GM18517 (cell line): ENCODE data around the gene SPG7.

ENCODE experiments used
- ATAC-seq: cut with Tn5 transposase; IDR thresholded peaks from one replicate; pipeline ENCODE4 v1.9.1; 2021; ENCODE audit warnings: mild to moderate bottlenecking, moderate library complexity; ENCODE audit not compliant: unreplicated experiment

The SPG7 gene

GRCh38 chr16:89510526-89510925 is 2.3 kb downstream of the SPG7 start:
- ATAC-seq = no peak

- no peak for ATAC-seq
Measured at GRCh38 chr16:89511374-89511773, 3.2 kb downstream of the SPG7 start.

GRCh38 chr16:89512453-89512852 is 4.2 kb downstream of the SPG7 start:
- ATAC-seq = no peak

GRCh38 chr16:89517128-89517527 is 8.9 kb downstream of the SPG7 start:
- no peak for ATAC-seq

- no peak for ATAC-seq
Measured at GRCh38 chr16:89519881-89520280, 11.7 kb downstream of the SPG7 start.

GRCh38 chr16:89522287-89522686 is 14.1 kb downstream of the SPG7 start:
- ATAC-seq = no peak

- no peak for ATAC-seq
Measured at GRCh38 chr16:89523680-89524344, 15.6 kb downstream of the SPG7 start.

- ATAC-seq = no peak
Measured at GRCh38 chr16:89525146-89525913, 17.1 kb downstream of the SPG7 start.

GRCh38 chr16:89529097-89529496 is 20.9 kb downstream of the SPG7 start:
- ATAC-seq = no peak

GRCh38 chr16:89530401-89531381 is 22.5 kb downstream of the SPG7 start:
- no peak for ATAC-seq

GRCh38 chr16:89531821-89532526 is 23.8 kb downstream of the SPG7 start:
- no peak for ATAC-seq

- ATAC-seq = no peak
Measured at GRCh38 chr16:89534252-89534756, 26.1 kb downstream of the SPG7 start.

- no peak for ATAC-seq
Measured at GRCh38 chr16:89536371-89536770, 28.2 kb downstream of the SPG7 start.

- no peak for ATAC-seq
Measured at GRCh38 chr16:89536886-89537548, 28.8 kb downstream of the SPG7 start.

- no peak for ATAC-seq
Measured at GRCh38 chr16:89537549-89537925, 29.3 kb downstream of the SPG7 start.

- ATAC-seq = no peak
Measured at GRCh38 chr16:89538286-89538685, 30.1 kb downstream of the SPG7 start.

GRCh38 chr16:89540557-89540956 is 32.4 kb downstream of the SPG7 start:
- ATAC-seq = no peak

- no peak for ATAC-seq
Measured at GRCh38 chr16:89541792-89542191, 33.6 kb downstream of the SPG7 start.

GRCh38 chr16:89544113-89544512 is 35.9 kb downstream of the SPG7 start:
- no peak for ATAC-seq

- no peak for ATAC-seq
Measured at GRCh38 chr16:89544713-89545043, 36.5 kb downstream of the SPG7 start.
